G401 (cell line): Measurements from ENCODE around the gene CASTOR1. TPM values are rescaled to one million over a fixed set of nuclear protein-coding genes. Genes with fewer than 3 reads are reported as not detected.
A peak's percentile ranks its signal among the peaks of the same experiment; 100 is the strongest.

Experiments
- DNase-seq: peaks from one replicate; pipeline ENCODE4 v3.0.0-alpha.2; 2015; ENCODE audit warnings: low spot score
- in situ Hi-C: cut with HindIII; loops from 2 replicates; pipeline ENCODE4 v1.10.0; 2016; ENCODE audit warnings: low sequenced_read_pairs, mixed read lengths
- total RNA-seq: library from RNA; depleted of rRNA; stranded (reverse); fragments of >200 nt; shearing (Covaris generic); gene quantifications from 2 replicates; pipeline ENCODE4 v1.2.3, GENCODE V29; 2014

The CASTOR1 gene
- total RNA-seq, 1 experiment from 2014 or later: 9.8 TPM

GRCh38 chr22:30273711-30274436 lies 15.4 kb downstream of the CASTOR1 start:
- in situ Hi-C loops: no loop called here

GRCh38 chr22:30272781-30273601 lies 16.3 kb downstream of the CASTOR1 start:
- in situ Hi-C loops: no loop called here
- no peak for DNase-seq

More at GRCh38 chr22:30273711-30274436, 15.4 kb downstream of the CASTOR1 start:
- no peak for DNase-seq

- in situ Hi-C loops: no loop called here
- no peak for DNase-seq
Observed at GRCh38 chr22:30270832-30271231, 18.5 kb downstream of the CASTOR1 start.

GRCh38 chr22:30268331-30268730 lies 21.0 kb downstream of the CASTOR1 start:
- DNase-seq: no peak
- in situ Hi-C loops: no loop called here

- in situ Hi-C loops: no loop called here
- DNase-seq: no peak
Observed at GRCh38 chr22:30267382-30268302, 21.7 kb downstream of the CASTOR1 start.

GRCh38 chr22:30266445-30267381 lies 22.6 kb downstream of the CASTOR1 start, which contains the start of gene OSM:
Gene OSM, minus strand, starts transcription at chr22:30266851. Its CDS starts 52 bp downstream, at chr22:30266799.
- in situ Hi-C loops: no loop called here

GRCh38 chr22:30265823-30266444 lies 23.4 kb downstream of the CASTOR1 start:
- in situ Hi-C loops: no loop called here

More at GRCh38 chr22:30266445-30267381, 22.6 kb downstream of the CASTOR1 start, which contains the start of gene OSM:
- DNase-seq: no peak

GRCh38 chr22:30265131-30265720 lies 24.1 kb downstream of the CASTOR1 start:
- in situ Hi-C loops: no loop called here
- no peak for DNase-seq

More at GRCh38 chr22:30265823-30266444, 23.4 kb downstream of the CASTOR1 start:
- DNase-seq: no peak

- in situ Hi-C loops: no loop called here
- no peak for DNase-seq
Observed at GRCh38 chr22:30263883-30264282, 25.4 kb downstream of the CASTOR1 start.

GRCh38 chr22:30262917-30263741 lies 26.2 kb downstream of the CASTOR1 start:
- in situ Hi-C loops: no loop called here
- peak; percentile 72 for DNase-seq

- in situ Hi-C loops: no loop called here
- no peak for DNase-seq
Observed at GRCh38 chr22:30262112-30262511, 27.2 kb downstream of the CASTOR1 start.

GRCh38 chr22:30261134-30261533 lies 28.2 kb downstream of the CASTOR1 start:
- in situ Hi-C loops: no loop called here
- no peak for DNase-seq

GRCh38 chr22:30260682-30261081 lies 28.6 kb downstream of the CASTOR1 start:
- in situ Hi-C loops: no loop called here
- no peak for DNase-seq

GRCh38 chr22:30260276-30260675 lies 29.0 kb downstream of the CASTOR1 start:
- DNase-seq: no peak
- in situ Hi-C loops: no loop called here

- DNase-seq: no peak
- in situ Hi-C loops: no loop called here
Observed at GRCh38 chr22:30254314-30254713, 35.0 kb downstream of the CASTOR1 start.

GRCh38 chr22:30253205-30253852 lies 36.0 kb downstream of the CASTOR1 start:
- DNase-seq: no peak
- in situ Hi-C loops: no loop called here
